Mesodermal cell (in vitro differentiated cells): ENCODE data around the gene TIGD3.
A peak's percentile ranks its signal among the peaks of the same experiment; 100 is the strongest.

Experiments
- H3K27ac ChIP-seq: 2 replicates; pipeline ENCODE4 v1.7.0; 2013; ENCODE audit warnings: mild to moderate bottlenecking, low read depth, low read length, moderate library complexity; ENCODE audit not compliant: severe bottlenecking
- H3K36me3 ChIP-seq: 2 replicates; pipeline ENCODE4 v1.7.1; 2013; ENCODE audit warnings: mild to moderate bottlenecking, low read length, moderate library complexity; ENCODE audit not compliant: control insufficient read depth, insufficient read depth
- H3K4me1 ChIP-seq: one replicate; pipeline ENCODE4 v1.7.1; 2013; ENCODE audit warnings: mild to moderate bottlenecking, low read length; ENCODE audit not compliant: insufficient read depth, control insufficient read depth, poor library complexity, severe bottlenecking
- H3K4me3 ChIP-seq: 2 replicates; pipeline ENCODE4 v1.7.0; 2013; ENCODE audit warnings: low read length, control low read depth, mild to moderate bottlenecking; ENCODE audit not compliant: insufficient read depth, poor library complexity, severe bottlenecking; ENCODE audit errors: extremely low read depth
- H3K9me3 ChIP-seq: 2 replicates; pipeline ENCODE4 v1.7.1; 2013; ENCODE audit warnings: mild to moderate bottlenecking, low read length, moderate library complexity; ENCODE audit not compliant: control insufficient read depth
- WGBS, 2 experiments: methylation state at CpG; one replicate each; pipeline ENCODE4 v1.1.5; 2013; ENCODE audit warnings: missing lambda C conversion rate in 2 of 2; ENCODE audit not compliant: insufficient coverage in 2 of 2; 5-methylcytosine and 5-hydroxymethylcytosine counted together

Gene TIGD3

DNA sequence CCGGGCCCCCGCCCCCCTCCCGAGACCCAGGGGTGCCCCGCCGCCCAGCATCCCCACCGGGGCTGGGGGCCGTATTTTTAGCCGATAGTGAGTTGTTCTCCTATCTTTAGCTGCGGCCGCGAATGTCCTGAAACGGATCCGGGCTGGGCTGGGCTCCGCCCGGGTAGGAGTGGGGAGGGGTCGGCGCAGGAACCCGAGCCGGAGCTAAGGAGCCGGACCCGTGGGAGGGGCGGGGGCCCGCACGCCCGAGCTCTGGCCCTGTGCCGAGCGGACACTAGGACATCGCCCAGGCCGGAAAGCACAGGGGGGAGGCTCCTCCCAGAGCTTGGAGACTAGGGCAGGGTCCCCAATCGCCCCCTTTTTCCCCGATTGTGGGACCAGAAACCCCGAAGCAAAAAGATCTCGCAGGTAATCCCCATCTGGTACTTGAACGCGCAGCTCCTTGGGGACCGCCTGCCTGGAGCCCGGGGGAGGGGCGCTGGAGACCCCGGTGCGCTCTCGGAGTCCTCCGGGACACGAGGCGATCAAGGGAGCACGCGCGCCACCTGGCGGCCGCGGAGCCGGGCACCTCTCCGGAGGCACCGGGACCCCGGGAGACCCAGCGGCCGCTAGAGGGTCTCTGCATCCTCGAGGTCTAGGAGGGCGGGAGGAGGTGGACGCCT is 39.2 kb upstream of the TIGD3 start:
- peak overlapping the region; percentile 53 for H3K27ac ChIP-seq
- H3K4me3 ChIP-seq = peak overlapping the region; percentile 98
- H3K4me1 ChIP-seq = peaks cover 16% of the 10 kb centered on the region
- WGBS, 2 experiments = 0 to 1% methylated on average over 23 to 48 of the region's 59 CpGs
- no peaks in the 10 kb centered on the region for H3K9me3 ChIP-seq
- H3K36me3 ChIP-seq = peaks cover 17% of the 10 kb centered on the region

DNA sequence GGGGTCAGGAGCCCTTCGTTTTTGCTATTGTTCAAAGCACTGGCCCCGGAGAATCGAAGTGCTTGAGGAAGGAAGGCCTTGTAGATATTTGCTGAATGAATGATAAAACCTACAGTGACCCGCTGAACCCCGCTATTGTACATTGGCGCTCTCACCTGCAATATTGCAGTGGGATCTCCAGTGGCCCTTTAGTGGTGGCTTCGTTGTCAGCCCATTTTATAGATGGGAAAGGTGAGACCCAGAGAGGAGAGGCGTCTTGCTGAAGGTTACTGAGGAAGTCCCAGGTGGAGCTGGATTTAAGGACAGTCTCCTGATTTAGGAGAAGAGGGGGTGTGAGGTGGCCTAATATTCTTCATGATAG is 38.7 kb upstream of the TIGD3 start:
- H3K4me3 ChIP-seq = peak overlapping the region; percentile 98
- H3K36me3 ChIP-seq = peaks cover 22% of the 10 kb centered on the region
- H3K4me1 ChIP-seq = peaks cover 13% of the 10 kb centered on the region
- no peak overlapping the region for H3K27ac ChIP-seq
- no peaks in the 10 kb centered on the region for H3K9me3 ChIP-seq
- WGBS, 2 experiments = 39 to 43% methylated on average over 7 to 8 of the region's 8 CpGs

DNA sequence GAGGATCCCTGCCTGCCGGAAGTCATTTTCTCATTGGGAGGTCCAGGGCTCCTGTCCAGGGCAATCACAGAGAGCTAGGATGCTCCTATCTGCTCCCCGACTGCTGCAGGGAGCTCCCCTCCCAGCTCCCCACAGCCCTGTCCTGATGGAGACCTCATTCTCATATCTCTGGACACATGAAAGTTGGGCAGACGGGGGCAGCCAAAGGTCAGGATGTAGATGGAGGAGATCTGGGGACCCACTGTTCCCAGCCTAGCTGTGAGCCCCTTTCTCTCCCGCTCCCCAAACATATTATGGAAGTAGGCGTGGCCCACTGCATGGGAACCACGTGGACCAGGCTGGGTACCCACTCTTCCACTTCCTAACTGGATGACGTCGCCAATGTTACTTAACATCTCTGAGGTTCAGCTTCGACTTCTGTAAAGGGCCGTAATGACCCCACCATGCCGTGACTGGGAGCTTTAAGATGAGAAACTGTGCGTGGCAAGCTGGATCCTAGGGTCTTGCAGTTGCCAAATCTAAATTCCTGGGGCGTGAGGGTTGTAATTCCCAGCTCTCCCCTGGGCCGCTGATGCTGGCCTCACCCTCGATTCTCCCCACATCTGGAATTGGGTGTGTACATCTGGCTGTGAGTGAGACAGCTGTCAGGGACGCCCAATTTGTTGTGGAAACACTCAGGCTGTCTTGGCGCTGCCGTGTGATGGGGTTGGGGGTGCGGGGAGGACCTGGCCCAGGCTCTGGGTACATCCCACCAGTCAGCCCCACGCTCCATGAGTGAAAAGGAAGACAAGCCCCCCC is 38.1 kb upstream of the TIGD3 start:
- Histone ChIP-seq H3K27ac (peak overlapping the region; percentile 3), H3K36me3 (peaks cover 28% of the 10 kb centered on the region), H3K9me3 (no peaks in the 10 kb centered on the region), H3K4me3 (peak overlapping the region; percentile 98), H3K4me1 (peaks cover 10% of the 10 kb centered on the region)
- 70 to 75% methylated on average over 15 to 16 of the region's 20 CpGs for WGBS, 2 experiments

DNA sequence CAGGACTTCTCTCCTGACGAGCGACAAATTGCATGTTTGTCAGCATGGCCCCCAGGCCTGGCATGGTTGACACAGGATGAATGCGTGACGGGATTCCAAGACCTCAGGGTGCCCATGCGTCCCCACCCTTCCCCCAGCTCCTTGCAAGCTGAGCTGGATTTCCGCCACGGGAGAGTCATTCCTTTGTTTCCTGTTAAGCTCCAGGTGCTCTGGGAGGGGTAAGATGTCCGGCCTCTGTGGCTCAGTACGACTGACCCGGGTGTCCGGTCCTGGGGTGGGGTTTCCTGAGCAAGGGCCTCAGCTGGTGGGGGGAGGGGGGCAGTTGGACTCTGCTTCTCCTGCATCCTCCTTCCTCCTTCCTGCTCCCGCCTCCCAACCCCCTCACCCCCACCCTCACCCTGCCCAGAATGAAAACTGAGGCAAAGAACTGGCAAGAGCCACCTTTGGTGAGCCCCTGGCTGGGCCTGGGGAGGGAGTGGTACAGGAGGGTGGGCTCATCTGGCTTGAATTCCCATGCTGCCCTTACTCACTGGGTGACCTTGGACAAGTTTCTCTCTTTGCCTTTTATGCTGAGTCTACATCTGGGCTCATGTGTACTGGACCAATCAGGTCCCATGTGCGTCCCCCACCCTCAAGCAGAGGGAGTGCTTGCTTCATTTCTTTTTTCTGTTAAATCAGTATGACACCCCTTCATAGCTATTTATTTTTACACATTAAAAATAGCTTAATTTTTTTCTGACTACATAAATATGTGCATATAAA is 37.3 kb upstream of the TIGD3 start:
- Histone ChIP-seq H3K4me3 (peak overlapping the region; percentile 98), H3K27ac (peak overlapping the region; percentile 3), H3K9me3 (no peaks in the 10 kb centered on the region), H3K36me3 (peaks cover 36% of the 10 kb centered on the region), H3K4me1 (peaks cover 8% of the 10 kb centered on the region)
- 38 to 55% methylated on average over 8 to 9 of the region's 13 CpGs for WGBS, 2 experiments

DNA sequence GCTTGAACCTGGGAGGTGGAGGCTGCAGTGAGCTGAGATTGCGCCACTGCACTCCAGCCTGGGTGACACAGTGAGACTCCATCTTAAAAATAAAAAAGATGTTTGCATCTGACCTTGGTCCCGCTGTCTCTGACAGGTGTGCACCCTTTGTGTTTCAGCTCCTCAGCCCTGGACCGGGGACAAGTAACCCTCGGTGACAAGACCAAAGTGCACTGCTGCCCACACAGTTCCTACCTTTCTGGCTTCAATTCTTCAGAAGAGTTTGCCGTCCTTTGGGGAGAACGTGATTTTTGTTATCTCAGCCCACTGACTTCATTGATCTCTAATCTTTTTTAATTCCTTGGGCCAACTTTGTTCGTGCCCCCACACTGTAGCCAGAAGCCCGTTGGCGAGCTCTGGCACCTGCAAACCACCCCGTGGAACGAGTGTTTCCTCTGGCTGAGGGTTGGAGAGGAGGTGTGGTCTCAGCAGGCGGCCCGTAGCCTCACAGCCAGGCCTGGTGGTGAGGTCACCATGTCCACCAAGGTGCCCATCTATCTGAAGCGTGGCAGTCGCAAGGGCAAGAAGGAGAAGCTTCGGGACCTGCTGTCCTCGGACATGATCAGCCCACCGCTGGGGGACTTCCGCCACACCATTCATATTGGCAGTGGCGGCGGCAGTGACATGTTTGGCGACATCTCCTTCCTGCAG is 34.0 kb upstream of the TIGD3 start:
- 96 to 97% methylated on average over 18 to 22 of the region's 22 CpGs for WGBS, 2 experiments
- Histone ChIP-seq H3K4me3 (no peak overlapping the region), H3K9me3 (no peaks in the 10 kb centered on the region), H3K4me1 (no peaks in the 10 kb centered on the region), H3K27ac (no peak overlapping the region), H3K36me3 (peaks cover 54% of the 10 kb centered on the region)

DNA sequence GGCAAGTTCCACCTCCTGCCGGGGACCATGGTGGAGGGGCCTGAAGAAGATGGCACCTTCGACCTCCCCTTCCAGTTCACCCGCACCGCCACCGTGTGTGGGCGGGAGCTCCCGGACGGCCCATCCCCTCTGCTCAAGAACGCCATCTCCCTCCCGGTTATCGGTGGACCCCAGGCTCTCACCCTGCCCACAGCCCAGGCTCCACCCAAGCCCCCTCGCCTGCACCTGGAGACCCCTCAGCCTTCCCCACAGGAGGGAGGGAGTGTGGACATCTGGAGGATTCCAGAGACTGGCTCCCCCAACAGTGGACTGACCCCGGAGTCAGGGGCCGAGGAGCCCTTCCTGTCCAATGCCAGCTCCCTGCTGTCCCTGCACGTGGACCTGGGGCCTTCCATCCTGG is 33.5 kb upstream of the TIGD3 start:
- H3K27ac ChIP-seq = no peak overlapping the region
- WGBS, 2 experiments = 90 to 98% methylated on average over 11 to 13 of the region's 15 CpGs
- H3K9me3 ChIP-seq = no peaks in the 10 kb centered on the region
- peaks cover 54% of the 10 kb centered on the region for H3K36me3 ChIP-seq
- no peak overlapping the region for H3K4me3 ChIP-seq
- H3K4me1 ChIP-seq = no peaks in the 10 kb centered on the region

DNA sequence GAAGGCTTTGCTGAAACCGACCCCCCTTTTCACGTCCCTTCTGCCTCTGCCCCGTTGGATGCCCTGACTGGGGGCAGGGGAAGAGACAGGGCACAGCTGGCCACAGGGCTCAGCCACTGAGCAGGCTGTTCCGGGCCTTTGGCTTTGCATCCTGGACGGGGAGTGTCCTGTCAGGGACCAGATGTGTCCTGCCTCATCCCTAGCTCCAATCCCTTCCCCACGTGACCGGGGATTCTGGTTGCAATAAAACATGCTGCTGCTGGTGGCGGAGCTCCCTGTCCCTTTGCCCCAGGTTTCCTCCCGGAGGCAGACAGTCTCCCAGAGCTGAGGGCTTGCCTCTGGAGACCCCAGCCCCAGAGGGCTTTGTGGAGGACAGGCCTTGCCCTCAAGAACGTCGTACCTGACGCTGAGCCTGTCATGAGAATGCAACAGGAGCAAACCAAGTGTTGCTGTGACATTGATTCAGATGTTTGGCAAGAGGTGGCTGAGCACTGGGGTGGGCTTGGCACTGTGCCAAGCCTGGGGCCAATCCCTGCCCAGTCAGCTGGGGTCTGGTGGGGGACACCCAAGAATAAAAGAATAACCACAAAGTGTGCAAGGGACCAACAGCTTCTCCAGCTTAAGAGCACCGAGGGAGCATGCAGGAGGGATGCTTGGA is 32.6 kb upstream of the TIGD3 start:
- no peaks in the 10 kb centered on the region for H3K4me1 ChIP-seq
- peaks cover 54% of the 10 kb centered on the region for H3K36me3 ChIP-seq
- H3K27ac ChIP-seq = no peak overlapping the region
- no peaks in the 10 kb centered on the region for H3K9me3 ChIP-seq
- H3K4me3 ChIP-seq = no peak overlapping the region
- 91 to 97% methylated on average over 11 to 13 of the region's 13 CpGs for WGBS, 2 experiments

DNA sequence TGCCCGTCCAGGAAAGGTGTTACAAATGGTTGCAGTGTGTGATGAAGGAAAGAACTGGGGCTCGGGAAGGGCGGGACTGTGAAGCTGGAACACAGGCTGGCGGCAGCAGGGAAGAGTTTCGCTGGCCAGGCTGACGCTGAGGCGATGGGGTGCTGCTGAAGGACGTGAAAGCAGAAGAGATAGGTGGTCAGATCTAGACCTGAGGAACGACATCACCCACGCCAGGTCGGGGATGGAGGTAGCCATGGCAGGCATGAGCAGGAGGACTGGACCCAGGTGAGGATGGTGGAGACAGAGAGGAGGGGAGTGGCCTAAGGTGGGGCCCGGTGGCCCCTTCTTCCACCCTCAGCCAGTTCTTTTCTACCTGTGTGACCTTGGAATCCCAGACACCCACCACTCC is 30.7 kb upstream of the TIGD3 start:
- H3K27ac ChIP-seq = no peak overlapping the region
- no peaks in the 10 kb centered on the region for H3K4me1 ChIP-seq
- 88 to 93% methylated on average over 10 to 11 of the region's 12 CpGs for WGBS, 2 experiments
- no peak overlapping the region for H3K4me3 ChIP-seq
- H3K9me3 ChIP-seq = no peaks in the 10 kb centered on the region
- peaks cover 51% of the 10 kb centered on the region for H3K36me3 ChIP-seq

DNA sequence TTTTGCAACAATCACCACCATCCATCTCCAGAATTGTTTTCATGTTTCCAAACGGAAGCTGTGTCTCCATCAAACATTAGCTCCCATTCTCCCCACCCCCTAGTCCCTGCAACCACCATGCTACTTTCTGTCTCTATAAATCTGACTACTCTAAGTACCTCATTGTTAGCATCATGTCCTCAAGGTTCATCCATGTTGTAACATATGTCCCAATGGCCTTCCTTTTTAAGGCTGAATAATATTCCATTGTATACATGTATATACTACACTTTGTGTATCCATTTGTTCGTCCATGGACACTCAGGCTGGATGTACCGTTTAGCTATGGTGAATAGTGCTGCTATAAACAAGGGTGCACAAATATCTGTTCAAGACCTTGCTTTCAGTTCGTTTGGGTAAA is 29.1 kb upstream of the TIGD3 start:
- WGBS, 2 experiments = 86 to 89% methylated on average over 3 to 4 of the region's 4 CpGs

DNA sequence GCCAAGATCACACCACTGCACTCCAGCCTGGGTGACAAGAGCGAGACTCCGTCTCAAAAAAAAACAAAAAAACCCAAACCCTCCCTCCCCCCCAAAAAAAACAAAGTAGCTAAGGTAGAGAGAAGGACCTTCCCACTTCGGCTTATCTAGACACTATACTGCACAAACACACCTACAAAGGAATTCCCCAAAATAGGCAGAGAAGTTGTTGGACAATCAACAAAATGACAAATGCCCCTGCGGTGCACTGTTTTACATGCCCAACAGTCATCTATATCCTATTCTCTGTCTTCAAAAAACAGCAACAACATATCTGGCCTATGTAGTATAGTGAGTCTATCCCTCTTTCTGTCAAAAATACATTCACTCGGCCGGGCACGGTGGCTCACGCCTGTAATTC is 27.5 kb upstream of the TIGD3 start:
- Histone ChIP-seq H3K27ac (no peak overlapping the region), H3K4me1 (peaks cover 9% of the 10 kb centered on the region), H3K4me3 (no peak overlapping the region), H3K36me3 (peaks cover 20% of the 10 kb centered on the region), H3K9me3 (no peaks in the 10 kb centered on the region)
- WGBS, 2 experiments = 97 to 100% methylated on average over 3 to 5 of the region's 8 CpGs

More for the DNA sequence above, 29.1 kb upstream of the TIGD3 start:
- no peak overlapping the region for H3K27ac ChIP-seq
- H3K36me3 ChIP-seq = peaks cover 36% of the 10 kb centered on the region
- H3K4me1 ChIP-seq = peaks cover 9% of the 10 kb centered on the region
- H3K9me3 ChIP-seq = no peaks in the 10 kb centered on the region
- no peak overlapping the region for H3K4me3 ChIP-seq
